GM12891 (cell line): ENCODE results near the gene LRRIQ1.

Source experiments
- POLR2A ChIP-seq: IDR thresholded peaks from 2 replicates; pipeline ENCODE4 v1.6.1; 2011; ENCODE audit warnings: low read depth, low read length, control low read depth
- POLR2AphosphoS5 ChIP-seq: IDR thresholded peaks from 2 replicates; pipeline ENCODE4 v1.6.1; 2011; ENCODE audit warnings: low read depth, low read length, control low read depth
- TAF1 ChIP-seq: IDR thresholded peaks from 2 replicates; pipeline ENCODE4 v1.6.1; 2011; ENCODE audit warnings: low read depth, low read length, control low read depth

DNA sequence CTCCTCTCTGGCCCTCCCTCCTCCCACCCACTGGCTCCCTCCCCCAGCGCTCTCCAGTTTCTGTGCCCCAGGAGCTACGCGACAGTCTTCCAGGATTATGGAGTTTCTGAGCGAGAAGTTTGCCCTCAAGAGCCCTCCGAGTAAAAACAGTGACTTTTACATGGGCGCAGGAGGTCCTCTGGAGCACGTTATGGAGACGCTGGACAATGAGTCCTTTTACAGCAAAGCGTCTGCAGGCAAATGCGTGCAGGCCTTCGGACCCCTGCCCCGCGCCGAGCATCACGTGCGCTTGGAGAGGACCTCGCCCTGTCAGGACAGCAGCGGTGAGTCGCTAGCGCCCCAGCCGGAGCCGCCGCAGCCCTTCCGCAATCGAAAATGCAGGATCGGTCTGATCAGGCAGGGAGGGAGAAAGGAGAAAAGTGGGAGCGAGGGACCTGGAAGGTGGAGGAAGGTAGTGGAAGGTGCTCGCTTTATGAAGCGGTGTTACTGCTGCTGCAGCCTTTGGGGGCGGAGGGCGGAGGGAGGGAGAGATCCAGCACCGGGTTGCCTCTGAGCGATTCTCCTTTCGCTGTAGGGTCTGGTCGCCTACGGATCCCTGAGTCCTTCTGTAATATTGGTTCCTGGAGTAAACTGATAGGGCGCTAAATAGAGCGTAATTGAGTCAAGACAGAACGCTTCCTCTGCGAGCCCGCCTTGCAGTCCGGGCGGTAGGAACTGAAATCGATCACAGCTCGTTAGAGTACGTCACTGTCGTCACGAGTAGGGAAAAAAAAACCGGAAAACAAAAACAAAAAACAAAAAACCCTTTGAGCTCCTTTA, 244.2 kb downstream of the LRRIQ1 start, which contains the start of gene ALX1:
- no peak for TF ChIP-seq POLR2A
- TF ChIP-seq TAF1, result no peak
- TF ChIP-seq POLR2AphosphoS5, result no peak
